Esophagus muscularis mucosa (tissue), 4 donors: ENCODE data around the gene SFTPA2.

Experiments
- CTCF ChIP-seq, 3 experiments: fragments of 200-600 bp in 2 of 3; fragments of 450-650 bp in 1 of 3; sonication (generic) in 2 of 3; IDR thresholded peaks; one replicate each; pipeline ENCODE4 v1.5.1; 2017 to 2019; ENCODE audit warnings: antibody characterized with exemption in 3 of 3, mild to moderate bottlenecking in 2 of 3, moderate library complexity in 1 of 3
- EP300 ChIP-seq: sonication (generic); formaldehyde crosslinking; IDR thresholded peaks from one replicate; pipeline ENCODE4 v1.6.1; 2017; ENCODE audit warnings: antibody characterized with exemption
- POLR2A ChIP-seq: fragments of 450-650 bp; IDR thresholded peaks from one replicate; pipeline ENCODE4 v1.6.1; 2017; ENCODE audit warnings: antibody characterized with exemption, moderate library complexity, mild to moderate bottlenecking, low read depth

GRCh38 chr10:79555354-79556309, 4.6 kb downstream of the SFTPA2 start:
- TF ChIP-seq EP300 (no peak), CTCF (IDR thresholded peaks at IDR 0.05) (no peak), POLR2A (no peak)
